SJCRH30 (cell line): ENCODE results near the gene SLC26A8. TPM values are rescaled to one million over a fixed set of nuclear protein-coding genes. Genes with fewer than 3 reads are reported as not detected.

Experiments used
- DNase-seq, 2 experiments: peaks; one replicate each; pipeline ENCODE4 v3.0.0-alpha.2; 2015 to 2020
- H3K27ac ChIP-seq: fragments of 250-450 bp; sonication (Bioruptor Pico); 2 replicates; pipeline ENCODE4 v1.5.1; 2020; ENCODE audit warnings: mild to moderate bottlenecking, moderate library complexity
- H3K27me3 ChIP-seq: fragments of 250-450 bp; sonication (Bioruptor Pico); 2 replicates; pipeline ENCODE4 v1.5.1; 2020; ENCODE audit warnings: mild to moderate bottlenecking, moderate library complexity
- H3K36me3 ChIP-seq: fragments of 250-450 bp; sonication (Bioruptor Pico); 2 replicates; pipeline ENCODE4 v1.5.1; 2020; ENCODE audit warnings: mild to moderate bottlenecking, moderate library complexity
- H3K4me1 ChIP-seq: fragments of 250-450 bp; sonication (Bioruptor Pico); 2 replicates; pipeline ENCODE4 v1.5.1; 2020; ENCODE audit warnings: mild to moderate bottlenecking, moderate library complexity
- H3K4me3 ChIP-seq: fragments of 250-450 bp; sonication (Bioruptor Pico); 2 replicates; pipeline ENCODE4 v1.5.1; 2020; ENCODE audit warnings: mild to moderate bottlenecking, moderate library complexity
- H3K9me3 ChIP-seq: fragments of 250-450 bp; sonication (Bioruptor Pico); replicated peaks from 2 replicates; pipeline ENCODE4 v1.5.1; 2020; ENCODE audit warnings: mild to moderate bottlenecking, moderate library complexity
- total RNA-seq: library from RNA; depleted of rRNA; stranded (reverse); fragments of >200 nt; shearing (Covaris generic); gene quantifications from 2 replicates; pipeline ENCODE4 v1.2.3, GENCODE V29; 2014

Gene SLC26A8
- total RNA-seq, 1 experiment from 2014 or later, result not detected

GRCh38 chr6:36063318-36064060 is 39.0 kb upstream of the SLC26A8 start:
- H3K9me3 ChIP-seq, result no peaks in the 10 kb centered on the region
- H3K4me1 ChIP-seq, result no peaks in the 10 kb centered on the region
- no peak overlapping the region for H3K4me3 ChIP-seq

GRCh38 chr6:36062247-36062646 is 37.8 kb upstream of the SLC26A8 start:
- H3K4me1 ChIP-seq, result no peaks in the 10 kb centered on the region

More at GRCh38 chr6:36063318-36064060, 39.0 kb upstream of the SLC26A8 start:
- H3K27ac ChIP-seq, result no peak overlapping the region
- DNase-seq, result no peak
- H3K27me3 ChIP-seq, result no peaks in the 10 kb centered on the region
- peaks cover 4% of the 10 kb centered on the region; the same call in 1 of the 2 replicates for H3K36me3 ChIP-seq

GRCh38 chr6:36061236-36061635 is 36.8 kb upstream of the SLC26A8 start:
- H3K27me3 ChIP-seq, result no peaks in the 10 kb centered on the region
- H3K27ac ChIP-seq, result no peak overlapping the region
- H3K4me3 ChIP-seq, result no peak overlapping the region
- no peaks in the 10 kb centered on the region for H3K9me3 ChIP-seq
- no peak for DNase-seq
- peaks cover 6% of the 10 kb centered on the region; the same call in 1 of the 2 replicates for H3K36me3 ChIP-seq
- no peaks in the 10 kb centered on the region for H3K4me1 ChIP-seq

More at GRCh38 chr6:36062247-36062646, 37.8 kb upstream of the SLC26A8 start:
- Histone ChIP-seq H3K27me3 (no peaks in the 10 kb centered on the region), H3K27ac (no peak overlapping the region), H3K9me3 (no peaks in the 10 kb centered on the region), H3K36me3 (peaks cover 4% of the 10 kb centered on the region; the same call in 1 of the 2 replicates), H3K4me3 (no peak overlapping the region)
- no peak for DNase-seq

GRCh38 chr6:36056178-36056577 is 31.7 kb upstream of the SLC26A8 start:
- Histone ChIP-seq H3K4me1 (peaks cover 4% of the 10 kb centered on the region; the same call in 1 of the 2 replicates), H3K27me3 (no peaks in the 10 kb centered on the region), H3K9me3 (no peaks in the 10 kb centered on the region), H3K36me3 (peaks cover 20% of the 10 kb centered on the region), H3K27ac (no peak overlapping the region), H3K4me3 (no peak overlapping the region)
- no peak for DNase-seq

- Histone ChIP-seq H3K4me1 (peaks cover 4% of the 10 kb centered on the region; the same call in 1 of the 2 replicates), H3K4me3 (no peak overlapping the region), H3K27ac (no peak overlapping the region), H3K36me3 (peaks cover 19% of the 10 kb centered on the region), H3K27me3 (no peaks in the 10 kb centered on the region), H3K9me3 (no peaks in the 10 kb centered on the region)
- peak in 1 of 2 experiments; percentile 7 for DNase-seq
Observed at GRCh38 chr6:36054956-36055355, 30.5 kb upstream of the SLC26A8 start.

- H3K9me3 ChIP-seq, result no peaks in the 10 kb centered on the region
- H3K27me3 ChIP-seq, result no peaks in the 10 kb centered on the region
- no peak overlapping the region for H3K4me3 ChIP-seq
- DNase-seq, result no peak
- peaks cover 16% of the 10 kb centered on the region for H3K36me3 ChIP-seq
- no peak overlapping the region for H3K27ac ChIP-seq
- peaks cover 4% of the 10 kb centered on the region; the same call in 1 of the 2 replicates for H3K4me1 ChIP-seq
Observed at GRCh38 chr6:36054415-36054814, 30.0 kb upstream of the SLC26A8 start.

- H3K36me3 ChIP-seq, result peaks cover 16% of the 10 kb centered on the region
- no peak for DNase-seq
- peaks cover 4% of the 10 kb centered on the region; the same call in 1 of the 2 replicates for H3K4me1 ChIP-seq
- no peak overlapping the region for H3K27ac ChIP-seq
- H3K9me3 ChIP-seq, result no peaks in the 10 kb centered on the region
- H3K4me3 ChIP-seq, result no peak overlapping the region
- no peaks in the 10 kb centered on the region for H3K27me3 ChIP-seq
Observed at GRCh38 chr6:36053878-36054277, 29.4 kb upstream of the SLC26A8 start.

- Histone ChIP-seq H3K27me3 (no peaks in the 10 kb centered on the region), H3K36me3 (peaks cover 14% of the 10 kb centered on the region), H3K27ac (no peak overlapping the region), H3K4me1 (peaks cover 4% of the 10 kb centered on the region; the same call in 1 of the 2 replicates), H3K4me3 (no peak overlapping the region), H3K9me3 (no peaks in the 10 kb centered on the region)
- DNase-seq, result no peak
Observed at GRCh38 chr6:36052097-36052496, 27.7 kb upstream of the SLC26A8 start.

- peak in 1 of 2 experiments; percentile 10 for DNase-seq
- Histone ChIP-seq H3K4me1 (peaks cover 4% of the 10 kb centered on the region; the same call in 1 of the 2 replicates), H3K9me3 (no peaks in the 10 kb centered on the region), H3K4me3 (no peak overlapping the region), H3K36me3 (peaks cover 14% of the 10 kb centered on the region), H3K27me3 (no peaks in the 10 kb centered on the region), H3K27ac (no peak overlapping the region)
Observed at GRCh38 chr6:36050947-36051710, 26.7 kb upstream of the SLC26A8 start.

- Histone ChIP-seq H3K9me3 (no peaks in the 10 kb centered on the region), H3K36me3 (peaks cover 14% of the 10 kb centered on the region), H3K27ac (no peak overlapping the region), H3K4me1 (peaks cover 4% of the 10 kb centered on the region; the same call in 1 of the 2 replicates), H3K27me3 (no peaks in the 10 kb centered on the region), H3K4me3 (no peak overlapping the region)
- DNase-seq, result no peak
Observed at GRCh38 chr6:36050305-36050704, 25.9 kb upstream of the SLC26A8 start.

- no peak for DNase-seq
- no peak overlapping the region for H3K4me3 ChIP-seq
- no peaks in the 10 kb centered on the region for H3K27me3 ChIP-seq
Observed at GRCh38 chr6:36049582-36049981, 25.1 kb upstream of the SLC26A8 start.

GRCh38 chr6:36042618-36043260 is 18.3 kb upstream of the SLC26A8 start:
- no peaks in the 10 kb centered on the region for H3K27me3 ChIP-seq
- no peaks in the 10 kb centered on the region for H3K9me3 ChIP-seq
- no peak overlapping the region for H3K4me3 ChIP-seq
- no peak for DNase-seq
- H3K27ac ChIP-seq, result no peak overlapping the region
- no peaks in the 10 kb centered on the region; the same call in 1 of the 2 replicates for H3K36me3 ChIP-seq
- no peaks in the 10 kb centered on the region for H3K4me1 ChIP-seq

More at GRCh38 chr6:36049582-36049981, 25.1 kb upstream of the SLC26A8 start:
- Histone ChIP-seq H3K4me1 (no peaks in the 10 kb centered on the region), H3K36me3 (peaks cover 10% of the 10 kb centered on the region), H3K27ac (no peak overlapping the region), H3K9me3 (no peaks in the 10 kb centered on the region)

GRCh38 chr6:36040958-36041357 is 16.5 kb upstream of the SLC26A8 start:
- Histone ChIP-seq H3K4me1 (no peaks in the 10 kb centered on the region), H3K27me3 (no peaks in the 10 kb centered on the region), H3K27ac (no peak overlapping the region), H3K9me3 (no peaks in the 10 kb centered on the region), H3K36me3 (no peaks in the 10 kb centered on the region), H3K4me3 (no peak overlapping the region)
- DNase-seq, result no peak

- no peak for DNase-seq
- H3K27me3 ChIP-seq, result no peaks in the 10 kb centered on the region
- H3K9me3 ChIP-seq, result no peaks in the 10 kb centered on the region
- no peak overlapping the region for H3K4me3 ChIP-seq
- H3K4me1 ChIP-seq, result no peaks in the 10 kb centered on the region
- H3K36me3 ChIP-seq, result no peaks in the 10 kb centered on the region
- no peak overlapping the region for H3K27ac ChIP-seq
Observed at GRCh38 chr6:36039112-36039511, 14.7 kb upstream of the SLC26A8 start.
